SW 1271 (cell line): ENCODE data around the gene AHCTF1.
A peak's percentile ranks its signal among the peaks of the same experiment; 100 is the strongest.
"Not testable (repeated sequence)": the region's sequence is repeated elsewhere in the genome, so short reads cannot be mapped to it uniquely, and the experiment has no call there.

ENCODE experiments used
- DNase-seq, 2 experiments: peaks; one replicate each; lab custom pipeline; 2025; lab: John Stamatoyannopoulos, UW

AHCTF1 gene

DNA sequence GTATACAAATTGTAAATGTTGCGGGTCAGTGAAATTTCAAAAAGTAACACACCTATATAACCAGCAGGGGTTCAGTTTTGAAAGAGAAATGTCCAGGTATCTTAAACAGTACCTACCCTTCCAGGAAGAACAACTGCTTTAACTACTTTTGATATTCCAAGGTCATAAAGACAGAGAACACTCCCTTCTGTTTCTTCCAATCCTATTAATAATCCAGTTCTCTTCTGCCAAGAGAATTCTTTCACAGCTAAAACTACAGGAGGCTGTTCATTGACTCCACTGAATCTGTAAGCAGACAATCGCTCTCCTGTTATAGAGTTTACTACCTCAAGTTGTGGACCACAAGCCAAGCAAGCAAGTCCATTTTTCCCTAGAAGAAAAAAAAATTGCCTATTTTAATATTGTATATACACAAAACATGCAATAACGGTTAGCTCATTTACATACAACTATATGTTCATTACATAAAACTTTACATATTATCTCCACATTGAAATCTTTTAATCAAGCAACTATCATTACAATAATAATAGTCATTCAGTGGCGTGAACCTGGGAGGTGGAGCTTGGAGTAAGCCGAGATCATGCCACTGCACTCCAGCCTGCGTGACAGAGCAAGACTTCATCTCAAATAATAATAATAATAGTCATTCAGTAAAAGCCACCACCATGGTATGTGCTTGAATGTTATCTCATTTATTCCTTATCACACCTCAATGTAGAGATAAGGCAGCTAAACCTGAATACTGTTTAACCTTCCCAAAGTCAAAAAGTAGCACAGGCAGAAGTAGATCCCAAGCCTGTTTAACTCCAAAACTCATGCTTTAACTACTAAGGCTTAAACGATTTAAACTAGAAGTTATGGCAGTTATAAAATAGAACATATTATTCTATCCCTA is 15.5 kb downstream of the AHCTF1 start:
- not testable (repeated sequence) for DNase-seq

DNA sequence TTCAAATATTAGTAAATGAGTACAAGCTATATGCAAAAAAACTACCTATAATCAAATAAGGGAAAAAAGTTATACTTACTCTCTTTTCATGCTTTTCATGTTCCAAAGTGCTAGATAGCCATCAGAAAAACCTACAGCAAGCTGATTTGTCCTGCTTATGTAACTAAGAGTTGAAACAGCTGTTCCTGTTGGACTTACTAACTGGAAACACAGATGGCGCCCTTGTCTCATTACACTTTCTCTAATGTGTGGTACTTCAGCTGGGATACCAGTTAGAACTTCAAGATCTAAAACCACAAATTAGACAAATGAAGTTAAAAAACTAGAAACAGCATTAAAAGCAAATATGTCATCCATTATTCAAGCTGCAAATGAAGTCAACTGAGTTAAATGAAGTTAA is 24.3 kb downstream of the AHCTF1 start:
- peak in 1 of 2 experiments; percentile 53 for DNase-seq

DNA sequence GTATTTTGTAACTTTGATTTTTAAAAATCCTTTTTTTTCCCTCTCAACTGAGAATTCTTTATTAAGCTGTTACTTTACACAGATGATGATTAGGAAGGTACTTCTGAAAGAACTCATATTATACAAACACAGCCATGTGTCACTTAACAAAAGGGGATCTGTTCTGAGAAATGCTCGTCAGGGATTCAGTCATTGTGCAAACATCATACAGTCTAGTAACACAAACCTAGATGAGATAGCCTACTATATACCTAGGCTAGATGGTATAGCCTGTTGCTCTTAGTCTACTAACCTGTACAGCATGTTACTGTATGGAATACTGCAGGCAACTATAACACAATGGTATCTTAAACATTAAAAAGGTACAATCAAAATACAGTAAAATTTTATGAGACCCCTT is 24.9 kb downstream of the AHCTF1 start:
- DNase-seq, result no peak

DNA sequence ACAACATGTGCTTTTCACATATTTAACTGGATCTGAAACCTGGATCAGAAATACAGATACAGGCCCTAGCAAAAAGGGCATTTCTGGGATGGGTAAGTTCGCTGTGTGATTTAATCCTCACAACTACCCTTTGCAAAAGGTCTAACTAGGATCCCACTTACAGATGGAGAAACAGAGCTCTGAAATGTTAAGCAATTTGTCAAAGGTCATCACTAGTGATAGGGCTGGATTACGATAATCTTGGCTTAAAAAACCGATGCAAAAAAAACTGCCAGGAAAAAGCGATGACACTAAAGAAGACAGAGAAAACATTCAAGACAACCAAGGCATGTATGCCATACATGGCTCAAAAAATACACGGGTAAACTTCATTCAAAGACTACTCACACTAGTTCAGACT is 29.9 kb downstream of the AHCTF1 start:
- no peak for DNase-seq

DNA sequence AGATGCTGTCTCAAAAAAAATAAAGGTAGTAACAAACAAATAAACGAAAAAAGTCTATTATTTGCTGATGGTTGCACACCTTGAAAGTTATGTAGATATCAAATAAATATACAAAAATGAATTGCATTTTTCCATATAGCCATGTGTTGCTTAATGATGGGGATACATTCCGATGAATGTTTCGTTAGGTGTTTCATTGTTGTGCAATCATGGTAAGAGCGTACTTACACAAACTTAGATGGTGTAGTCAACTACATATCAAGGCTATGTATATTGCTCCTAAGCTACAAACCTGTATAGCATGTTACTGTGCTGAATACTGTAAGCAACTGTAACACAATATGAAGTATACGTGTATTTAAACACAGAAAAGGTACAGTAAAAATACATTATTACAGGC is 34.4 kb downstream of the AHCTF1 start:
- DNase-seq, result no peak

DNA sequence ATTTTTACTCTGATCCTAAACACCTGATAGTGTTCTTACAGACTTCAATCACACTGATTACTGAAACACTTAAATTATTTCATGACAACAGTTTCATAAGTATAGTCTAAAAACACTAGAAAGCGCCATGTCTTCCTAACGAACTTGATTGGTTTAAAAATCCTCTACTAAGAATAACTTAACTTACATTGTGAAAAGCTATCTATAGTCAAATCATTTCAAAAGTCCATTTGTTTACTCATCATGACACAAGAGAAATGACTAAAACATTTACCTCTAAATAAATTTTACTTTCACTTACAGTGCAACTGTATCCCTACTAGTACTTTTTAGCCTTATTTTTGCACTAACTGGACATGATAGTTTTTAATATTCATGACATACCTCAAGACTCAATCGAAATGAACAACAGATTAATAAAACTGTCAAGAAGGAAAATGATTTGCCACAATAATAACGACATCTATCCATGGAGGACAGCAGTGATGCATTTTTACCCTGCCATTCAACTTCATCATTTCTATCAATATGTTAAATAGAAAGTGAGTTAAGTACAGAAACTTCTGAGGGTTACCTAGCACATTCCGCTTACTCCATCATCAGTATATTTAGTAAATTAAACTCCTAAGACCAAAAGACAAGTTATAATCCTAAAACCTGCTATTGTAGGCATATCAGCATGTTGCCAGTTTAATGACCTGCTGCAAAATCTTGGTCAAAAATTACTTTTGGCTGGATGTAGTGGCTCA is 38.4 kb downstream of the AHCTF1 start:
- no peak for DNase-seq

DNA sequence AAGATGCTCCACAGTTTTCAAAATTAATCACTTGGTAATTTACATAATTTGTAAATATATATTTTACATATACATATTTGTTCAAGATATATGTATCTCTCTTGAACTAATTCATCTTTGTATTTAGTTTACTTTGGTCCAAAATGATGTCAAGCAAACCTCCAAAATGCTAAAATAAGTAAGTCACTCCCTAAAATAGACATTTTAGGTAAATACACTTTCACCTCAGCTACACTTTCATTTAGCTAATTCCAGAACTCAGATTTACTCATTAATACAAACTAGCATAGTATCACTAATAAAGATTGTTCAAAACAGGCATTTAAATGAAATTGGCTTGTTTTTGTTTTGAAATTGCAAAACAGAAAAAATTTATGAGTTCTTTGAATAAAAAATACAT is 40.6 kb downstream of the AHCTF1 start:
- DNase-seq, result no peak

DNA sequence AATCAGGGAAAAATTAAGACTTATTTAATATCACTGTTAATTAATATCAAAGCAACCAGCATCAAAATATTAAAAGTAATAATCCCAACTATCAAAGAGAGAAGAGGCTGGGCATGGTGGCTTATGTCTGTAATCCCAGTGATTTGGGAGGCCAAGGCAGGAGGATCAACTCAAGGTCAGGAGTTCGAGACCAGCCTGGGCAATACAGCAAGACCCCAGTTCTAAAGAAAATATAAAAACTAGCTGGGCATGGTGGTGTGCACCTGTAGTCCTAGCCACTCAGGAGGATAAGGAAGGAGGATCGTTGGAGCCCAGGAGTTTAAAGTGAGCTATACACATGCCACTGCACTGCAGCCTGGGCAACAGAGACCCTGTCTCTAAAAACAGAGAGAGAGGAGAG is 43.2 kb downstream of the AHCTF1 start:
- no peak for DNase-seq

DNA sequence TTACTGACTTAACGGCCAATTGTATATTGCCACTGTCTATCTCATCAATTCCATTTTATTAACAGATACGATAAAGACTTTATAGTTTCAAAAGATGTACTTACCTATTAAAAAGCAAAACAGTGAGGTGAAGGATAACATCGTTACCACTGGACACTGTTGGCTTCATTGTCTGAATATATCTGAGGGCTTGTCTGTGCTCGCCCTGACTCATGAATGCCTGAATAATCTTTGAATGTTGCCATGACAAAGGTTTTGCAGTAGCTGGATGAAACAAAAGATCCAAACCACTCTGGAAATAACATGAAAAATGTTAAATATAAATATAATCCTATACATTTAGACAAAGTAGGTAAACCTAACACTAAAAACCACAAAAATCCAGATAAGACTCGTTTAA is 46.4 kb downstream of the AHCTF1 start:
- DNase-seq, result not testable (repeated sequence)

DNA sequence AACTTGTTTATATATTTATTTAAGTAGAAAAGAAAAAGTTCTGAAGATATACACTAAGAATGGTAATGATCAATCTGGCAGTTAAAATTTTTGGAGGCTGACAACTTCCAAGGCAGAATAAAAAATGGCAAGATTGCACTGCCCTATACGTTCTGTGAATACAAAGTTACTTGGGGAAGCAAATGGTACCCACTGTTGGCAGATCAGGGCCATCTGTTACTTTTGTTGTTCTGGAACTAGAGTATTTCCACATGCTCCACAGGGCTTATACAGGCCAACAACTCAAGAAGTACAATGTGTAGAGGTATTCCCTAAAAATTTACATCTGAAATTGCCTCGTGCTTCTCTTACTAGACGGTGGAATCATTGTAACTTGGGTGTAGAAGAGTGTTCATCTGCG is 53.2 kb downstream of the AHCTF1 start:
- DNase-seq, result no peak

DNA sequence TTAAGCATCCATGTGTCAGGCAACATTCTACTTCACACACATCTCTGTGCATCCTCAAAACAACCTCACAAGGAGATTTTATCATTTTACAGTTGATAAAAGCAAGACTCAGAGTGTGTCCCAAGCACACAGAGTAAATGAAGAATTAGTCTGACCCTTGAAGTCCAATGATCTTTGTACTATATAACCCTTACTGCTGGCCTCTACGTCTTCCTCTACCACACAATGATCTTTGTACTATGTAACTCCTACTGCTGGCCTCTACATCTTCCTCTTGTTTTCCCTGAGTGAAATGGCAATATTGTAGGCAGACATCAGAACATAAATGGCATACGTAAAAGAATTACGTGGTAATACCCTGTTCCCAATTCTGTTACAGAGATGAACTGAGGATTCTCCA is 55.3 kb downstream of the AHCTF1 start:
- DNase-seq, result no peak

DNA sequence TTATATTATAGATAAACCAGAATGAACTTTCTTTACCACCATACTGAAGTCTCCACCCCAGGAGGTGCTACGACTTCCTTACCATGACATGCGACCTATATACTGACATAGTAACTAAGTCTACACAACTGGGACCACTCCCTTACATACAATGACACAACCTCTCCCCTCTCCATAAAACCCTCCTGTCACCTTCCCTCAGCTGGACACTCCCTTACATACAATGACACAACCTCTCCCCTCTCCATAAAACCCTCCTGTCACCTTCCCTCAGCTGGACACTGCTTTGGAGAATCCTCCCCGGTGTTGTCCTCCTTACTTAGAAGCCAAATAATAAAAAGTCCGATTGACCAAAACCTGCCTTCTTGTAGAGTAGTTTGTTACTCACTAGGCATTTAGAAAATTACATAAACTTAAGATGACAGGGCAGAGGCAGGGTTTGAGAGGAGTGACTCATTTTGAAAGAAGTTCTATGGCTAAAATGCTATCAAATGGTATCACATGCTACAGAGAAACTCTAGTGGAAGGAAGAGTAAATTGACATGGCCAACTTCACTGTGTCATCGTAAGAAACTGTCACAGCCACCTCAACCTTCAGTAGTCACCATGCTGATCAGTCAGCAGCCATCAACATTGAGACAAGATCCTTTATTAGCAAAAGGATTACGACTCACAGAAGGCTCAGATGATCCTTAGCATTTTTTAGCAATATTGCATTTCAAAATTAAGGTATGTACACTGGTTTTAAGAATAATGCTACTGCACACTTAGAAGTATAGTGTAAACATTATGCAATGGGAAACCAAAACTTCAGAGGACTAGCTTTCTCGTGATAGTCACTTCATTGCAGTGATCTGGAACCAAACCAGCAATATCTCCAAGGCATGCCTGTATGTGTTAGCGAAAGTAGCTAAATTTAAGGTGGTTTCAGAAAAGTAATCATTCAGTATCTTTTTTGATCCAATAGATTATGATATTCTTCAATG is 56.4 kb downstream of the AHCTF1 start:
- peak; percentile 33 to 49 for DNase-seq

DNA sequence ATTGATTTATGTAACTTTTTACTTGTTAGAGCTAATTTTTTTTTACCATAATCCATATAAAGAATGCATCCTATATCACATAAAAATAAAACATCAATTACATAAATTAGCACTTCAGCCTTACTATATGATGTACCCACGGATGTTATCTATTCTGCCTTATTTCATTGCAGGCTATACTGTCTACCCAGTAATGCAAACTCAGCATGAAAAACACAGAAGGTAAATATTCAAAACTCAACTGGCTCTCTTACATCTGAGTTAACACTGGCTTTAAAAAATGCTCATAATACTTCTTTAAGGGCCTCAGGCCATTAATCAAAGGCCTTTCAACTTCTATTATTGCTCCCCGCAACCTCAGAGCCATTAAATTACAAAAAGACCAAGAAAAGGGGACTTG is 65.8 kb downstream of the AHCTF1 start:
- DNase-seq, result no peak

DNA sequence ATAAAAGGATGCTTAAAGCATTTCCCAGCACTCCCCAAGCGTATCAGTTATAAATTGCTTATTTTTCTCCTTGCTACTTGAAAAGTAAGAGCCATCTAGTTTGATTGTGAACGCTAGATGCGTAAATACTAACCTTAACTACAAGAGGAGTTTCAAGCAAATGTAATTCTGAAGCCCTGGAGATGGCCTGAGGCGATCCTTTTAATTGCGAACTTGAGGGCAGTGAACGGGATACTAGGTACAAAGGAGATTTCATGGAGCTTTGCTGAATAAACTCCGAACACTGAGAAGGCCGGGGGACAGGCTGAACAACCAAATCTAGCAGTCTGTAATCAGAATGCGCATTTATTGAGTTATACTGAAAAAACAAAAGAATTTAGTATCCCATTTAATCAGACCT is 68.0 kb downstream of the AHCTF1 start:
- not testable (repeated sequence) for DNase-seq

DNA sequence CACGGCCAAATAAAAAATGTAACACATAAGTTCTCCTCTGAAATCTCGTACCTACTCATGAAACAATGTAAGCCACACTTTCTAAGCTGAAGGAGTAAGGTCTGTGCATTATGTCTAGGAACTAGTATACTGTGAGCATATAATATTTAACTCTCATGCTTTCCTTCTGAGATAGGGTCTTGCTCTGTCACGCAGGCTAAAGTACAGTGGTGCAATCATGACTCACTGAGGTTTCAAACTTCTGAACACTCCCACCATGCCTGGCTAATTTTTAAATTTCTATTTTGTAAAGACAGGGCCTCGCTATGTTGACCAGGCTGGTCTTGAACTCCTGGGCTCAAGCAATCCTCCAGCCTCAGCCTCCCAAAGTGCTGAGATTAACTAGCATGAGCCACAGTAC is 71.3 kb downstream of the AHCTF1 start:
- no peak for DNase-seq

DNA sequence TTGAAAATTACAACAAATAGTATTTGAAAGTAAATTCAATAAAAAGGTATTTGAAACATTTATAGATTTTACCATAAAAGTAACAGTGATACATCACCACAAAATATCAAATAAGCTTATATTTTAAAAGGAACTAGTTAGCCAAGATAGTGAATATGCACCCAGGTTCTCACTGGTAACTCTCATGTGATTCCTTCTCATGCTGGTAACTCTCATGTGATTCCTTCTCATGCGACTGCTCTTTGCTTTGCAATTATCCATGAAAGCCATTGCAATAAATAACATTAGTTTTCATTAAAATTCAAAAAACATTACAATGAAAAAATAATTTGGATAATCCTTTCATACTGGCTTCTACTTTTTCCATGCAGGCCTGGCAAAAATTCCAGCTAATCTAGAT is 75.4 kb downstream of the AHCTF1 start:
- DNase-seq, result no peak

DNA sequence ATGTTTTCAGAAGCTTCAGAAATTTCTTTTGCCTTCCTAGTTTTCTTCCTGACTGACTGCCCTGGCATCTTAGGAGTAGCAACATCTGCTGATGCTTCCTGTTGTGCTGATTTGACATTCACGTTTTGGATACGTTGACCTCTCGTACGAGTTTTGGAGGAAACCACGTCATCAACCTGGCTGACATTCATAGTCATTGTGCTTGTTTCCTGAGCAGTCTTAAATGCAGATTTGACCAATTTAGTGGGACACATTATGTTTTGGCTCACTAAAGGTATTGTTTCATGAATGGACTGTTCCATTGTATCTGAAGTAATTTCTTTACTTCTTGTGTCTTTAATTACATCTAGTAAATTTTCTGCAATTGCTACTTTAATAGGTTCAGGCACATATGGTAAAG is 81.1 kb downstream of the AHCTF1 start:
- DNase-seq, result not testable (repeated sequence)

DNA sequence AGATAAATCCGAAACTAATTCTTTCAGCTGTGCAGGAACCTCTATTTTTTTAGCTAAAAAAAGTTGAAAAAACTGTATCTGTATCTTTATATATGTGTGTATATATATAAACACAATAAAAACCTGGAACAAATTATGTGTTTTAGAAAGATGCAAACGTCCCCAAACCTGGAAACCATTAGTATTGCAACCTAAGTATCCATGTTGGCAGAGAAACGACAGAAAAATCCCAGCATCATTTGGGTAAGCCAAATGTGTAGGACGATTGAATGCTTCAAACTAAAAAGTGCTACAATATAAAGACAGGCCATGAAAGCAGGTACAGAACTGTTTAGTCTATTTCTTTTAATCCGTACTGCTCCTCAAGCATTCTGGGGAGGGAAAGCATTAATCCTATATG is 87.9 kb downstream of the AHCTF1 start:
- DNase-seq, result no peak

DNA sequence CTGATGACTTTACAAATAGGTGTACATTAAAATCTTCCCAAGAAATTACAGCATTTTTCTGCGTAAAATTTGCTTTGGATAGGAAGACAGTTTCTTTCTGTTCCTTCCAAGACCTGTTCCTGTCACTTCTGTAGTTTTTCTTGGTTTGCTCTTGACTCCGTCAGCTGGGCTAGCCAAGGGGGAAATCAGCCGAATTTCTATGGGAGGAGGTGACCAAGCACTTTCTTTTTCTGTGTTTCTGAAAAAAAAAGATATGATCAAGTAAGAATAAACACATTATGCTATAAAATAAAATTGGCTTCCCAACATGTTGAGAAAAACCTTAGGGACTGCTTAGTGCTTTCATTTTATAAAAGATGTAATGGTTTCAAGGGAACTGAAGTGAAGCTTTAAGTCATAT is 91.0 kb downstream of the AHCTF1 start:
- DNase-seq, result not testable (repeated sequence)

DNA sequence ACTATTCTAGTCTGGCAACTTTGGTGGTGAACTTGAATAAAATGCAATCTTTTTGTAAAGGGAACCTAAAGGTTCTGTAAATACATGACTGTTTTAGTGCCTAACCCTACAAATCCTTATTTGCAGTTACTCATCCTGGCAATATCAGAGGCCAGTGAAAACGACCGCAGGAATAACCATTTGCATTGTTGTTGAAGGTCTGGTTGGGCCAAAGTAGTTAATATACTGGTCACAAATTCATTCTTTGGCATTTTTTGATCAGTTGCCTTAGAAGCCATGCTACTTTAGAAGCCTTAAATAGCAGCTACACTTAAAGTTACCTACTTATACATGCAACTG is 93.7 kb downstream of the AHCTF1 start:
- DNase-seq, result no peak

DNA sequence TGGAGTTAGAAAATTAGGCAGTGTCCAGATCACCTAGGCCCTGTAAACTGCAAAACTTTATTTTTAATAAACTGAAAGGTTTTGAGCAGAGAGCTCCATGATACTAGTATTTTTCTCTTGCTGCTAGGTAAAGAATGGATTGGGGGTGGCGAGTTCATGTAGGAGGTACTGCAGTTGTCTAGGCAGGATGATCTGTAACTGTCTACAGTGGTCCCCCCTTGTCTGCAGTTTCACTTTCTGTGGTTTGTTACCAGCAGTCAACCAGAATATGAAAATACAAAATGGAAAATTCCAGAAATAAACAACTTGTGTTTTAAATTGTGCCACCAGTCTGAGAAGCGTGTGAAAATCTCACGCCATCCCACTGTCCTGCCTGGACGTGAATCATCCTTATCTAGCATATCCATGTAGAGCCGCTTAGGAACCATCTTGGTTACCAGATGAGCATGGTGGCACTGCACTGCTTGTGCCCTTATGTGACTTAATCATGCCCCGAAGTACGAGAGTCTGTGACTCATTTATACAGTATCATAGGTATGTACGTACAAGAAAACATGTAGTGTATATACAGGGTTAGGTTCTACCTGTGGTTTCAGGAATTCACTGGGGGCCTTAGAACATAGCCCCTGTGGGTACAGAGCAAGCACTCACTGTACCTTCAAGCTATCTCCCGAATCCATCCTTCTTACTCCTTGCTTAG is 94.2 kb downstream of the AHCTF1 start:
- DNase-seq, result no peak
